HG03442 (cell line): Measurements from ENCODE around the gene LAMTOR1.
A peak's percentile ranks its signal among the peaks of the same experiment; 100 is the strongest.
"Not testable (repeated sequence)": the region's sequence is repeated elsewhere in the genome, so short reads cannot be mapped to it uniquely, and the experiment has no call there.

ENCODE experiments used
- ATAC-seq: cut with Tn5 transposase; IDR thresholded peaks from one replicate; pipeline ENCODE4 v1.9.1; 2021; ENCODE audit warnings: mild to moderate bottlenecking, moderate library complexity; ENCODE audit not compliant: unreplicated experiment

Gene LAMTOR1

DNA sequence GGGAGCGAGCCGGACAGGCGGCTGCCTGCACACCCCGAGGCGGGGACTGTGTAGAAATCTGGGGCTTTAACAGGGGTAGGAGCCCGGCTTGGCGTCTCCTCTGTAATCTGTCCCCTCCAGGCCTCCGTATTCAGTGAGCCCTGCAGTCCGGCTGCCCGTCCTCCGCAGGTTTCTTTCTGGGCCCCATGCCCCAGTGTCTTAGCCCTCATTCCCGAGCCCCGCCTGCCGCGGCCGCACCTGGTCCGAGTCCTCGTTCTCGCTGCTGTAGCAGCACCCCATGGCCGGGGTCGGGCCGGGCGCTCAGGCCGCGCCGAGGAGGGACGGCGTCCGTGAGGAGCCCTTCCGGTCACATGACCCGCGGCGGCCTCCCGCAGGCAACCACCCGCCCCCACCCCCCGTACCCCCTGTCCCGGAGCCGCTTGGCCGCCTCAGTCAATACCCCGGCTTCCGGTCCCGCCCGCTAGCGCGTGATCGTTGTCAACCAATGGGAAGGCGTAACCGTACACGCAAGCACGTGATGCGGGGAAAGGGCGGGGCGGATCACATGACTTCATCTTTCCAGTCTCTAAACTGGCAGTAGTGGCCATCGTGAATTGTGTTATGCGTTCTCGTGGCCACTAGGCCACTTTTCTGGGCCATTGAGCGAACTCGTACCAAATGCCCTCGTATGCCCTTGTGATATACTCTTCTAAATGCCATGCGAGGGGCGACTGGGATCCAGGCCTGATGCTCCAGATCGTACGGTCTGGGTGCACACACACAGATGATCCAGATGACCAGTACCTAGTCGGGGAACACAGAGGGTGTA is at the start of gene LAMTOR1:
TSS of gene LAMTOR1 (minus strand) at position 352 of the 808 bp plus-strand sequence. CDS start at position 279, 73 bp downstream.
- peak; percentile 82 for ATAC-seq

GRCh38 chr11:72150882-72151281 is 47.8 kb upstream of the LAMTOR1 start:
- ATAC-seq, result no peak

GRCh38 chr11:72146625-72147024 is 43.5 kb upstream of the LAMTOR1 start:
- ATAC-seq, result no peak

- ATAC-seq, result no peak
Measured at GRCh38 chr11:72144807-72145565, 41.9 kb upstream of the LAMTOR1 start.

DNA sequence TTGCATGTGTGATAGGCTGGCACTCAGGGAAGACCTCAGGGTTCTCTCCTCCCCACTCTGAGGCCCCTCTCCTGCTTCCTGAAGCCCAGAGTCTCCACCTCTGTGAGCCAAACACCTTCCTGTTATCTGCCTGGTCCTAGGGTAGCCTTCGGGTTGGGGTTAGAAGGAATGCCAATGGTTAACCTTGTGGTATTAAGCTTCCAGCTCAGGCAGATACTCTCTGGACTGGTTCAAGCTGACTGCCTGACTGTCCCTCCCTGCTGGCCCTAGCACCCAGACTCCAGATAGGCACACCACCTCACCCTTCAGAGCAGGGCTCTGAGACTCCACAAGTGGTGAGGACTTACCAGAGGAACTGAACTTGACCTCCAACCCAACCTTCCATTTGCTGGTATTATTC is 39.4 kb upstream of the LAMTOR1 start:
- not testable (repeated sequence) for ATAC-seq

DNA sequence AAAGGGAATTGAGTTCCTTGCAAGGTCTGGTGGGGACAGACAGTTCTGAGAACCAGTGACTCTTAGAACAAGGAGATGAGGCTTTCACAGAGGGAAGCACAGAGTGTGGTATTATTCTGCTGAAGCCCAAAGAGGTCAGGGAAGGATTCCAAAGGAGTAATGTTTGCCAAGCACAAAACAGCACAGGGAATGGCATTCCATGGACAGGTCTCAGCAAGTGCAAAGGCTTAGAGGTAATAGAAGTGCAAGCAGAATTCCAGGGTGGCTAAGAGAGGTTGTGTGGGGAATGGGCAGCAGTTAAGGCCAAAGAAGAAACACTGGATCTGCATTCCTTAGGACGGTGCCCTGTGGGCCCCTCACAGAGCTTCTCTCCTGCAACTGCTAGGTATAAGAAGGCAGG is 39.0 kb upstream of the LAMTOR1 start:
- not testable (repeated sequence) for ATAC-seq

DNA sequence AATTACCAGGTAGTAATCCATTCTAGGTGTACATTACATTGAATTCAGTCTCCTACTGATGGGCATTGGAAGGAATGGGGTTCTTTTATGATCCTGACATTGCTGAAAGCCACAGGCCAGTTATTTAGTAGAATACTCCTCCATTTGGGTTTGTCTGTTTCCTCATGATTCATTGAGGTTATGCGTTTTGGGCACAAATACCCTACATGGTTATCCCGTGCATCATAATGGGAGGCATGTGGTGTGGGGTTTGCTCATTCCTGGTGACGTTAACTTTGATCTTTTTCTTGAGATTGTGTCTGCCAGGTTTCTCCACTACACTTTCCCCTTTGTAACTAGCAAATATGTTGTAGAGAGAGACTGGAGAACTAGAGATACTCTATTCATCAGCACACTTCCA is 38.0 kb upstream of the LAMTOR1 start:
- ATAC-seq, result no peak

- no peak for ATAC-seq
Measured at GRCh38 chr11:72140661-72141060, 37.6 kb upstream of the LAMTOR1 start.

- no peak for ATAC-seq
Measured at GRCh38 chr11:72139500-72139899, 36.4 kb upstream of the LAMTOR1 start.

DNA sequence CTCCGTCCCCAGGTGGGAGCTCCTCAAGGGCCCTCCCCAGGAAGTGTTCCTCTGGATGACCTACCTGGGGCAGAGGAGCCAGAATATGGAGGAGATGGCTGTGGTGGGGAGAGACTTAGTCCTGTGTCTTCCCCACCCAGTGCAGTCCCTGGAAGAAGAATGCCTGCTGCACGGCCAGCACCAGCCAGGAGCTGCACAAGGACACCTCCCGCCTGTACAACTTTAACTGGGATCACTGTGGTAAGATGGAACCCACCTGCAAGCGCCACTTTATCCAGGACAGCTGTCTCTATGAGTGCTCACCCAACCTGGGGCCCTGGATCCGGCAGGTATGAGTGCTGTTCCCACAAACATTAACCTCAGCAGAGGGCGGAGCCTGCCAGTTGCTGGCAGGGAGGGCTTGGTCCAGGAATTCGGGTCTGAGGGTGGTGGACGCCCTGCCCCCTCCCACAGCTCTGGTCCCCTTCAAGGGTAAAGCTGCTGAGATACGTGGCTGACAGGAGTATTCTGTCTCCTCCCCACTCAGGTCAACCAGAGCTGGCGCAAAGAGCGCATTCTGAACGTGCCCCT is 35.8 kb upstream of the LAMTOR1 start:
- ATAC-seq, result no peak

GRCh38 chr11:72136684-72137262 is 33.7 kb upstream of the LAMTOR1 start:
- no peak for ATAC-seq

GRCh38 chr11:72135891-72136683 is 33.0 kb upstream of the LAMTOR1 start:
- no peak for ATAC-seq

- ATAC-seq, result not testable (repeated sequence)
Measured at GRCh38 chr11:72135473-72135872, 32.4 kb upstream of the LAMTOR1 start, which contains the start of gene FOLR3. Gene FOLR3 (plus strand): TSS chr11:72135725. CDS start chr11:72135953, 228 bp downstream.

- ATAC-seq, result no peak
Measured at GRCh38 chr11:72132646-72133045, 29.5 kb upstream of the LAMTOR1 start.

DNA sequence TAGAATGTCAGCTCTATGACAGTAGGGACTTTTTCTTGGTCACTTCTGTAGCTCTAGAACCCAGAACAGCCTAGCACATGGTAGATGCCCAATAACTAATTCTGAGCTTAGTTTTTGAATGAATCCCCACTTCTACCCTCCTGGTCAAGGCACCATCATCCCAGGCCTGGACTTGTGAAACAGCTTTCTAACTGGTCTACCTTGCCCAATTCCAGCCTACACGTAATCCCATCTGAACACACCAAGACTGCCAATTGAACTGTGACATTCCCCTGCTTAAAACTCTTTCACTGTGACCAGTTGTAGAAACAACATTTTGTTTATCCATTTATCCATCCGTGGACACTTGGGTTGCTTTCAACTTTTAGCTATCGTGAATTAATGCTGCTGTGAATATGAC is 26.3 kb upstream of the LAMTOR1 start:
- no peak for ATAC-seq

DNA sequence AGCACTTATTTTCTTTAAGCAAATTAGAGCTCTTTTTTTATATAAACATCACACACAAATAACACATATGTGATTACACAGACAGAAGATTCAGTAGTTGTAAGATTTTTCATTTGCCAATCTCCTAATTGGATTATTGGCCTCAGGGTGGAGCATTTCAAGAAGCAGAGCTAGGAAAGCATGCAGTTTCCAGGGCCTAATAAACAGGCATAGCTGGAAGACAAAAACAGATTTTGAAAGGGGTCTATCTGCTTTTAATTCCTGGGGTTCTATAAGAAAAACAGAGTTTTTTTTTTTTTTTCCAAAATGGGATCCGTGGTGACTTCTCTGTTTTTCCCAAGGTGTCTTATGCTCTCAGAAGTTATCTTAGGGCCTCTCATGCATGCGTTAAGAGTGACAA is 24.8 kb upstream of the LAMTOR1 start:
- ATAC-seq, result no peak

- ATAC-seq, result no peak
Measured at GRCh38 chr11:72125956-72126355, 22.9 kb upstream of the LAMTOR1 start.

DNA sequence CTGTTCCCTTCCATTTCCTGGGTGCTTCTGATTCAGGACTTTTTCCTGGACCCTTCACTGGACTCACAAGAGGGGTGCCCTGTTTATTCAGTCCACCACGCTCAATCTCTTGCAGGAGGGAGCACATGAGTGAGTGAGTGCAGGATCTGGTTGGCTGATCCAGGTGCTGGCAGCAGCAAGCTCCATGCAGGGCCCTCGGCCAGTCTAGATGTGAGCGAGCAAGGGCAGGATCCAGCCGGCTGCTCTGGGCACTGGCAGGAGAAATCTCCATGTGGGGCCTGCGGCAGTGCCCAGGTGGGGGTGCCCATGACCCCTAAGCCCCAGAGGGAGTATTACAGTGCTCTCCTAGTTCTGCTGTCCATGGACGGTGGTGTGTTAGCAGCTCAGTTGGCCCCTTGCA is 20.9 kb upstream of the LAMTOR1 start:
- no peak for ATAC-seq

DNA sequence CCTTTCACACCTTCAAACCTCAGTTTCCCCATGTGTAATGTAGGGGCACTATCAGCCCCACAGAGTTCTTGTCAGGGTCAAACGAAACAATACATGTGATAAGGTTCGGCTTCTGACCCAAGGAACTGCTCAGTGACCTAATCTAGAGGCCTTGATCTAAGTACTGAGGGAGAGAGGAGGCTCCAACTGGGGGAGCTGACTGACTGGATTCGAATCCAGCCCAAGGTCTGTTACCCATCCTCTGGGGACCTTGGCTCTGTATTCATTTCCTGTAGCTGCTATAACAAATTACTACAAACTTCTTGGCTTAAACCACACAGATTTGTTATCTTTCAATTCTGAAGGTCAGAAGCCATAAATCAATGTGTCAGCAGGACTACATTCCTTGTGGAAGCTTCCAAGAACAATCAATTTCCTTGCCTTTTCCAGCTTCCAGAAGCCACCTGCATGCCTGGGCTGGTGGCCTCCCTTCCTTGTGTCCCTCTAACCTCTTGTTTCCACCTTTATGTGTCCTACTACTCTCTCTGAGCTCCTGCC is 20.1 kb upstream of the LAMTOR1 start:
- no peak for ATAC-seq

- no peak for ATAC-seq
Measured at GRCh38 chr11:72122607-72123006, 19.5 kb upstream of the LAMTOR1 start.
